ENCODE results near the gene CADM1.

GRCh38 chr11:115180272-115180671, 323.9 kb downstream of the CADM1 start:
- TF ChIP-seq CTCF (IDR thresholded peaks at IDR 0.05) (no peak), POLR2A (IDR thresholded peaks at IDR 0.05) (no peak)

Measured in heart left ventricle (tissue), 13 donors.